ENCODE results near the gene UBA1. TPM values are rescaled to one million over a fixed set of nuclear protein-coding genes. Genes with fewer than 3 reads are reported as not detected.

Gene UBA1
- total RNA-seq, 2 donors from 2014 or later, result 185 to 286 TPM

GRCh38 chrX:47182106-47182700 lies 11.4 kb upstream of the UBA1 start:
- no peaks in the 10 kb centered on the region for H3K36me3 ChIP-seq
- WGBS, result 92% methylated on average over 8 of the region's 9 CpGs

DNA sequence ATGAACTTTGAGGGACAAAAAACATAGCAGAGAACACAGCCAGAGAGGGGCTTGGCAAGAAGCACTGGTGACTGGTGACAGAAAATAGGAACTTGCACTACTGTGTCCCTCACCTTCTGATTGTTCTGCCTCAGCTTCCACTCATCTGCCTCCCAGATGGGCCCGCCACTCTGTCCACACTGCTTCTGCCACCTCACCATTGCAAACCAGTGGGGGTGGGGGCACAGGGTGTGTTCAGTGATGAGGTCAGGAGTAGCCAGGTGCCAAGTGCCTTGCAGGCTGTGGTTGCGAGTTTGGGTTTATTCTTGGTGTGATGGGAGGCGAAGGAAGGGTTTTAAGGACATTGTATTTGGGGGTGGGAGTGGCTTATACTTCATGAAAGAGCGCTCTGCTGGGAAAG lies 9.1 kb upstream of the UBA1 start:
- no peak for DNase-seq (ENCODE audit: low spot score)
- WGBS, result 79% methylated on average over 4 of the region's 4 CpGs
- no peak for TF ChIP-seq POLR2A (IDR thresholded peaks at IDR 0.05)
- H3K4me3 ChIP-seq, result no peak overlapping the region
- no peaks in the 10 kb centered on the region for H3K4me1 ChIP-seq (replicated peaks)
- no peak overlapping the region for H3K27ac ChIP-seq
- intact Hi-C loops (cut with DNase I), result no loop called here
- no peaks in the 10 kb centered on the region for H3K9me3 ChIP-seq
- H3K27me3 ChIP-seq (replicated peaks; ENCODE audit: insufficient read depth), result no peaks in the 10 kb centered on the region
- no peaks in the 10 kb centered on the region for H3K36me3 ChIP-seq

More at GRCh38 chrX:47182106-47182700, 11.4 kb upstream of the UBA1 start:
- no peaks in the 10 kb centered on the region for H3K27me3 ChIP-seq (replicated peaks; ENCODE audit: insufficient read depth)
- intact Hi-C loops (cut with DNase I), result no loop called here
- H3K4me3 ChIP-seq, result no peak overlapping the region
- TF ChIP-seq POLR2AphosphoS5 (IDR thresholded peaks at IDR 0.05) (no peak), POLR2A (IDR thresholded peaks at IDR 0.05) (no peak)
- TF ChIP-seq, protein P1, sequence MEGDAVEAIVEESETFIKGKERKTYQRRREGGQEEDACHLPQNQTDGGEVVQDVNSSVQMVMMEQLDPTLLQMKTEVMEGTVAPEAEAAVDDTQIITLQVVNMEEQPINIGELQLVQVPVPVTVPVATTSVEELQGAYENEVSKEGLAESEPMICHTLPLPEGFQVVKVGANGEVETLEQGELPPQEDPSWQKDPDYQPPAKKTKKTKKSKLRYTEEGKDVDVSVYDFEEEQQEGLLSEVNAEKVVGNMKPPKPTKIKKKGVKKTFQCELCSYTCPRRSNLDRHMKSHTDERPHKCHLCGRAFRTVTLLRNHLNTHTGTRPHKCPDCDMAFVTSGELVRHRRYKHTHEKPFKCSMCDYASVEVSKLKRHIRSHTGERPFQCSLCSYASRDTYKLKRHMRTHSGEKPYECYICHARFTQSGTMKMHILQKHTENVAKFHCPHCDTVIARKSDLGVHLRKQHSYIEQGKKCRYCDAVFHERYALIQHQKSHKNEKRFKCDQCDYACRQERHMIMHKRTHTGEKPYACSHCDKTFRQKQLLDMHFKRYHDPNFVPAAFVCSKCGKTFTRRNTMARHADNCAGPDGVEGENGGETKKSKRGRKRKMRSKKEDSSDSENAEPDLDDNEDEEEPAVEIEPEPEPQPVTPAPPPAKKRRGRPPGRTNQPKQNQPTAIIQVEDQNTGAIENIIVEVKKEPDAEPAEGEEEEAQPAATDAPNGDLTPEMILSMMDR (IDR thresholded peaks at IDR 0.05), result no peak
- no peaks in the 10 kb centered on the region for H3K4me1 ChIP-seq (replicated peaks)
- H3K27ac ChIP-seq, result no peak overlapping the region
- DNase-seq (ENCODE audit: low spot score), result no peak
- H3K9me3 ChIP-seq, result no peaks in the 10 kb centered on the region

DNA sequence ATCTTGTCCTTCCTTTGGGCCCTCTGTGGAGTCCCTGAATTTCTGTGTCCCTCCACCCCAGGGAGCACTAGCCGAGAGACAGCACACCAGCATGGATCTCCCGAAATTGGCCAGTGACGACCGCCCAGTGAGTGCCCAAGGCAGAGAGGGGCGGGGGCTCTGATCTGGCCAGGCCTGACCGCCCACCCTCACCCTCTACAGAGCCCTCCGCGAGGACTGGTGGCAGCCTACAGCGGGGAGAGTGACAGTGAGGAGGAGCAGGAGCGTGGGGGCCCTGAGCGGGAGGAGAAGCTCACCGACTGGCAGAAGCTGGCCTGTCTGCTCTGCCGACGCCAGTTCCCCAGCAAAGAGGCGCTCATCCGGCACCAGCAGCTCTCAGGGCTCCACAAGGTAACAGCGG lies 8.4 kb upstream of the UBA1 start:
- no peaks in the 10 kb centered on the region for H3K9me3 ChIP-seq
- 90% methylated on average over 14 of the region's 17 CpGs for WGBS
- H3K27me3 ChIP-seq (replicated peaks; ENCODE audit: insufficient read depth), result no peaks in the 10 kb centered on the region
- no peak overlapping the region for H3K4me3 ChIP-seq
- H3K36me3 ChIP-seq, result no peaks in the 10 kb centered on the region
- TF ChIP-seq POLR2A (IDR thresholded peaks at IDR 0.05), result no peak
- DNase-seq (ENCODE audit: low spot score), result no peak
- no peaks in the 10 kb centered on the region for H3K4me1 ChIP-seq (replicated peaks)
- intact Hi-C loops (cut with DNase I), result no loop called here
- H3K27ac ChIP-seq, result no peak overlapping the region

GRCh38 chrX:47186096-47186740 lies 7.4 kb upstream of the UBA1 start:
- TF ChIP-seq, protein P1 (IDR thresholded peaks at IDR 0.05), result no peak
- TF ChIP-seq POLR2A (IDR thresholded peaks at IDR 0.05) (no peak), POLR2AphosphoS5 (IDR thresholded peaks at IDR 0.05) (no peak)
- no peaks in the 10 kb centered on the region for H3K27me3 ChIP-seq (replicated peaks; ENCODE audit: insufficient read depth)
- no peak overlapping the region for H3K27ac ChIP-seq
- 98% methylated on average over 7 of the region's 27 CpGs for WGBS
- intact Hi-C loops (cut with DNase I), result no loop called here
- H3K4me1 ChIP-seq (replicated peaks), result no peaks in the 10 kb centered on the region
- no peaks in the 10 kb centered on the region for H3K9me3 ChIP-seq
- no peak overlapping the region for H3K4me3 ChIP-seq
- H3K36me3 ChIP-seq, result no peaks in the 10 kb centered on the region
- no peak for DNase-seq (ENCODE audit: low spot score)

- Histone ChIP-seq H3K27me3 (replicated peaks; ENCODE audit: insufficient read depth) (no peaks in the 10 kb centered on the region), H3K4me1 (replicated peaks) (no peaks in the 10 kb centered on the region), H3K36me3 (no peaks in the 10 kb centered on the region), H3K9me3 (no peaks in the 10 kb centered on the region), H3K4me3 (no peak overlapping the region), H3K27ac (no peak overlapping the region)
- no peak for TF ChIP-seq POLR2AphosphoS5 (IDR thresholded peaks at IDR 0.05)
- intact Hi-C loops (cut with DNase I), result no loop called here
- WGBS, result 83% methylated on average over 4 of the region's 4 CpGs
- DNase-seq (ENCODE audit: low spot score), result no peak
These were observed 6.4 kb upstream of the UBA1 start for GRCh38 chrX:47187106-47187677.

DNA sequence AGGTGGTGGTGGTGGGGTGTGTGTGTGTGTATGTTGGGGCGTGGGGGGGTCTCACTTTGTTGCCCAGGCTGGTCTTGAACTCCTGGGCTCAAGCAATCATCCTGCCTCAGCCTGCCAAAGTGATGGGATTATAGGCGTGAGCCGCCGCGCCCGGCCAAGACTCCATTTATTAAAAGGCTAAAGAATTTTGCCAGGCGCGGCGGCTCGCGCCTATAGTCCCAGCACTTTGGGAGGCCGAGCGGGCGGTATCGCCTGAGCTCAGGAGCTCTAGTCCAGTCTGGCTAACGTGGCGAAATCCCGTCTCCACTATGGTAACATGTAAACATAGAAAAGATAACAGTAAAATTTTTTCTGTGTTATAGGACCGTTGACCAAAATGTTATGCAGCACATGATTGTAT lies 3.7 kb upstream of the UBA1 start:
- H3K4me1 ChIP-seq (replicated peaks), result no peaks in the 10 kb centered on the region
- no peak for DNase-seq (ENCODE audit: low spot score)
- intact Hi-C loops (cut with DNase I), result loop anchor here (5.0 kb wide), 2 partner anchors 177 to 192 kb away; no protein-coding TSS in a partner anchor
- no peak for TF ChIP-seq POLR2AphosphoS5 (IDR thresholded peaks at IDR 0.05)
- TF ChIP-seq, protein P1 (IDR thresholded peaks at IDR 0.05), result no peak
- H3K9me3 ChIP-seq, result no peaks in the 10 kb centered on the region
- H3K27ac ChIP-seq, result no peak overlapping the region
- no peak overlapping the region for H3K4me3 ChIP-seq
- no peaks in the 10 kb centered on the region for H3K36me3 ChIP-seq
- no peaks in the 10 kb centered on the region for H3K27me3 ChIP-seq (replicated peaks; ENCODE audit: insufficient read depth)
- 78% methylated on average over 19 of the region's 19 CpGs for WGBS

Data from prostate gland (tissue), 2 donors.